ENCODE data around the gene WDFY1. TPM values are rescaled to one million over a fixed set of nuclear protein-coding genes. Genes with fewer than 3 reads are reported as not detected.

WDFY1 gene
- total RNA-seq, 4 donors from 2014 or later: 40.4 to 99.6 (median 71.6) TPM

DNA sequence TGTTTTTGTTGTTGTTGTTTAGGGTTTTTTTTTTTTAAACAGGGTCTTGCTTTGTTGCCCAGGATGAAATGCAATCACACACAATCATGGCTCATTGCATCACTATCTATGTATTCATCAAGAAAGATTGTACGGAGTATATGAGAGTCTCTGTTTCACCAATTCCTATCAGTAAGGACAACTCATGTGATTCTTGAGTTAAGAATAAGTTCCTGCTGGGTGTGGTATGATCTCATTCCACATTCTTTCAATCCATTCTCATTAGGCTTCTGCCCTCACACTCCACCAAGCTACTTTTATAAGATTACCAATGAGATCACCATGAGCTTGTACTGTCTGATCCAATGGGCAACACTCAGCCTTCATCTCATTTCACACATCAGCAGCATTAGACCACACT lies 98.6 kb downstream of the WDFY1 start:
- in situ Hi-C loops (cut with MboI; ENCODE audit: low pct_ligation_motif_present in 1 of 4, low pct_unique_long_range_greater_than_20kb in 1 of 4, low sequenced_read_pairs in 3 of 4): no loop called here
- H3K27me3 ChIP-seq: no peaks in the 10 kb centered on the region
- TF ChIP-seq POLR2A (IDR thresholded peaks at IDR 0.05) (no peak), EP300 (IDR thresholded peaks at IDR 0.05; ENCODE audit: low read depth) (no peak), POLR2AphosphoS5 (IDR thresholded peaks at IDR 0.05) (no peak)
- TF ChIP-seq, protein P1, sequence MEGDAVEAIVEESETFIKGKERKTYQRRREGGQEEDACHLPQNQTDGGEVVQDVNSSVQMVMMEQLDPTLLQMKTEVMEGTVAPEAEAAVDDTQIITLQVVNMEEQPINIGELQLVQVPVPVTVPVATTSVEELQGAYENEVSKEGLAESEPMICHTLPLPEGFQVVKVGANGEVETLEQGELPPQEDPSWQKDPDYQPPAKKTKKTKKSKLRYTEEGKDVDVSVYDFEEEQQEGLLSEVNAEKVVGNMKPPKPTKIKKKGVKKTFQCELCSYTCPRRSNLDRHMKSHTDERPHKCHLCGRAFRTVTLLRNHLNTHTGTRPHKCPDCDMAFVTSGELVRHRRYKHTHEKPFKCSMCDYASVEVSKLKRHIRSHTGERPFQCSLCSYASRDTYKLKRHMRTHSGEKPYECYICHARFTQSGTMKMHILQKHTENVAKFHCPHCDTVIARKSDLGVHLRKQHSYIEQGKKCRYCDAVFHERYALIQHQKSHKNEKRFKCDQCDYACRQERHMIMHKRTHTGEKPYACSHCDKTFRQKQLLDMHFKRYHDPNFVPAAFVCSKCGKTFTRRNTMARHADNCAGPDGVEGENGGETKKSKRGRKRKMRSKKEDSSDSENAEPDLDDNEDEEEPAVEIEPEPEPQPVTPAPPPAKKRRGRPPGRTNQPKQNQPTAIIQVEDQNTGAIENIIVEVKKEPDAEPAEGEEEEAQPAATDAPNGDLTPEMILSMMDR (IDR thresholded peaks at IDR 0.05): no peak
- no peak overlapping the region for H3K4me3 ChIP-seq
- intact Hi-C loops (cut with DNase I; ENCODE audit: low total_unique reads): no loop called here
- H3K36me3 ChIP-seq: peaks cover 0 to 7% (median 0%) of the 10 kb centered on the region in 4 donors
- WGBS, 2 donors (ENCODE audit: low coverage in 1 of 2): 93 to 100% methylated on average over 1 of the region's 1 CpG
- H3K9me3 ChIP-seq: no peaks in the 10 kb centered on the region
- no peak for DNase-seq
- peaks cover 0 to 5% (median 0%) of the 10 kb centered on the region in 4 donors for H3K4me1 ChIP-seq
- H3K27ac ChIP-seq: no peak overlapping the region

DNA sequence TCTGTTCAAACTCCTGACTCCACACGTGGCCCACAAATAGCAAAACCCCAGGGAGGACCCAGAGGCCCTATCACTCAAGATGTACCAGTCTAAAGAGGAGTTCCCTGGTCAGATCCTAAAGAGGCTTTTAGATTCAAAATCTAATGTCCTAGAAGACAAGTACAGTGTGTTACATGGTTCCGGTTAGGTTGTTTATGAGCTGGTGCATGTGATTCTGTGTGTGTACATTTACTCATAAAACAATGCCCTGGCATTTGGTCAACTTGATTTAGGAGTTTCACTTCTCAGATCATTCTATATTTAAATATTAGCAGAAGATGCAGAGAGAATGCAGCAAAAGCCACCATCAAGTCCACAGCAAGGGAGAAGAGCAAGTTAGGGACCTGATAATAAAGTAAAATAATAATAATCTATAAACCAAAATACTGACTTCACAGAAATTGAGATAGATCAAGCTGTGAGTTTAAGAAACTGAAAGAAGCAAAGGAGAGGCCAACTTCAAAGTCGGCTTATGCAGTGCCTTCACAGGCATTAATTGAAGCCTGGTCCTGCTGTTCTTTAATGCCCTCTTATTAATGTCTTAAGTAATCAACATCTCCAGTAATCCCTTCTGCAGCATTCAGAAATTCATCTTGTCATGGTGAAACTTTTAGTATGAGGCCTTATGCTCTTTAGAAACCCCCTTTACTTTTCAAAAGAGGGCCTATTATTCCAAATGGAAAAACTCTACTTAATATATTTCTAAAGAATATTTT lies 103.5 kb downstream of the WDFY1 start:
- DNase-seq: no peak
- 44% methylated on average over 1 to 3 of the region's 3 CpGs for WGBS, 2 donors (ENCODE audit: low coverage in 1 of 2)
- in situ Hi-C loops (cut with MboI; ENCODE audit: low pct_ligation_motif_present in 1 of 4, low pct_unique_long_range_greater_than_20kb in 1 of 4, low sequenced_read_pairs in 3 of 4): no loop called here
- no peaks in the 10 kb centered on the region for H3K36me3 ChIP-seq
- no peaks in the 10 kb centered on the region for H3K27me3 ChIP-seq
- H3K27ac ChIP-seq: peak overlapping the region in 3 of 4 donors; percentile 12 to 57 (median 46)
- TF ChIP-seq POLR2AphosphoS5 (IDR thresholded peaks at IDR 0.05) (no peak), POLR2A (IDR thresholded peaks at IDR 0.05) (no peak), EP300 (IDR thresholded peaks at IDR 0.05; ENCODE audit: low read depth) (no peak)
- TF ChIP-seq, protein P1 (IDR thresholded peaks at IDR 0.05): no peak
- H3K4me1 ChIP-seq: peaks cover 0 to 13% (median 4%) of the 10 kb centered on the region in 4 donors
- intact Hi-C loops (cut with DNase I; ENCODE audit: low total_unique reads): no loop called here
- H3K9me3 ChIP-seq: no peaks in the 10 kb centered on the region
- no peak overlapping the region for H3K4me3 ChIP-seq

DNA sequence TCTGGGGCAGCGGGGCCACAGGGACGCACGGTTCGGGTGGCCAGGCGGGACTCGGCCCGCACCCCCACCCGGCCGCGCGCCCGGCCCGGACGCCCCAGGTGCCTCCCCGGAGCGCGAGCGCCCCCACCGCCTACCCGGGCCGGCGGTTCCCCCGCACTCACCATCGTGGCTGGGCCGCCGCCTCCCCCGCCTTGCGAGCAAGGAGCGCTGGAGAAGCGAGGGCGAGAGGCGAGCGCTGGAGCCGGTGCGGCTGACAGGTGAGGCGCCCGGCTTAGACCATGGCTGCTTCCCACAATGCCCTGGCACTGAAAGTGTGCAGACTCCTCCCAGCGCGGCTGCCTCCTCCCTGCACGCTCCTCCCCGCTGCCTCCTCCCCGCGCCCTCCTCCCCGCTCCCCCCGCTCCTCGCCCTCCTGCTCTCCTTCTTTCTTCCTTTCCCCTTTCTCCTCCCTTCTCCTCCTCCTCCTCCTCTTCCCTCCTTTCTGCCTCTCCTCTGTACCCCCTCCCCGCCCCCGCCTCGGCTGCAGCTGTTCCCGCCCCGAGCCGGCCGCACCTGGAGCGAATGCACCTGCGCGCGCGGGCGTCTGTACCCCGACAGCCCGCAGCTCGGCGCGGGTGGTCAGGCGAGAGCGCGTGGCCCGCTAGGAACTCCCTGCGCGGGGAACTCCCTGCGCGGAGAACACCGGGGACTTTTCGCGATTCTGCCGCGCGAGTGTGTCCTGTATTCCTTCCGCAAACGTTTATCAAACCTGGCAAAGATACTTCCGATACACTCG lies 107.7 kb downstream of the WDFY1 start, which contains the start of gene AP1S3:
Gene AP1S3, minus strand, starts transcription at position 296 of the 775 bp plus-strand sequence. Its CDS starts 132 bp downstream, at position 164.
- in situ Hi-C loops (cut with MboI; ENCODE audit: low pct_ligation_motif_present in 1 of 4, low pct_unique_long_range_greater_than_20kb in 1 of 4, low sequenced_read_pairs in 3 of 4) (no loop called here), intact Hi-C loops (cut with DNase I; ENCODE audit: low total_unique reads) (no loop called here)
- Histone ChIP-seq H3K4me3 (peak within 1 kb of the TSS; percentile 60 to 86 (median 74)), H3K36me3 (no peaks in the 10 kb centered on the region), H3K9me3 (no peaks in the 10 kb centered on the region), H3K4me1 (peaks cover 0 to 19% (median 7%) of the 10 kb centered on the region in 4 donors), H3K27ac (peak within 1 kb of the TSS; percentile 79 to 88 (median 80)), H3K27me3 (no peaks in the 10 kb centered on the region)
- 3% methylated on average over 30 of the region's 82 CpGs; no CpG with 5 or more reads in 1 of the 2 donors for WGBS, 2 donors (ENCODE audit: low coverage in 1 of 2)
- peak in 1 of 3 donors; percentile 33 for TF ChIP-seq POLR2AphosphoS5 (IDR thresholded peaks at IDR 0.05)
- TF ChIP-seq EP300 (IDR thresholded peaks at IDR 0.05; ENCODE audit: low read depth): no peak
- peak; percentile 41 for TF ChIP-seq POLR2A (IDR thresholded peaks at IDR 0.05)
- TF ChIP-seq, protein P1 (IDR thresholded peaks at IDR 0.05): peak in 1 of 5 experiments; percentile 30
- peak; percentile 88 for DNase-seq
